ENCODE measurements around the gene SMARCA2.

SMARCA2 gene

GRCh38 chr9:2043243-2043642, 28.1 kb downstream of the SMARCA2 start:
- no peak for DNase-seq

- DNase-seq, result no peak
Observed at GRCh38 chr9:2043881-2044462, 28.8 kb downstream of the SMARCA2 start.

- no peak for DNase-seq
Observed at GRCh38 chr9:2047144-2047671, 32.1 kb downstream of the SMARCA2 start.

- DNase-seq, result no peak
Observed at GRCh38 chr9:2047916-2048315, 32.8 kb downstream of the SMARCA2 start.

GRCh38 chr9:2050236-2050635, 35.1 kb downstream of the SMARCA2 start:
- no peak for DNase-seq

DNA sequence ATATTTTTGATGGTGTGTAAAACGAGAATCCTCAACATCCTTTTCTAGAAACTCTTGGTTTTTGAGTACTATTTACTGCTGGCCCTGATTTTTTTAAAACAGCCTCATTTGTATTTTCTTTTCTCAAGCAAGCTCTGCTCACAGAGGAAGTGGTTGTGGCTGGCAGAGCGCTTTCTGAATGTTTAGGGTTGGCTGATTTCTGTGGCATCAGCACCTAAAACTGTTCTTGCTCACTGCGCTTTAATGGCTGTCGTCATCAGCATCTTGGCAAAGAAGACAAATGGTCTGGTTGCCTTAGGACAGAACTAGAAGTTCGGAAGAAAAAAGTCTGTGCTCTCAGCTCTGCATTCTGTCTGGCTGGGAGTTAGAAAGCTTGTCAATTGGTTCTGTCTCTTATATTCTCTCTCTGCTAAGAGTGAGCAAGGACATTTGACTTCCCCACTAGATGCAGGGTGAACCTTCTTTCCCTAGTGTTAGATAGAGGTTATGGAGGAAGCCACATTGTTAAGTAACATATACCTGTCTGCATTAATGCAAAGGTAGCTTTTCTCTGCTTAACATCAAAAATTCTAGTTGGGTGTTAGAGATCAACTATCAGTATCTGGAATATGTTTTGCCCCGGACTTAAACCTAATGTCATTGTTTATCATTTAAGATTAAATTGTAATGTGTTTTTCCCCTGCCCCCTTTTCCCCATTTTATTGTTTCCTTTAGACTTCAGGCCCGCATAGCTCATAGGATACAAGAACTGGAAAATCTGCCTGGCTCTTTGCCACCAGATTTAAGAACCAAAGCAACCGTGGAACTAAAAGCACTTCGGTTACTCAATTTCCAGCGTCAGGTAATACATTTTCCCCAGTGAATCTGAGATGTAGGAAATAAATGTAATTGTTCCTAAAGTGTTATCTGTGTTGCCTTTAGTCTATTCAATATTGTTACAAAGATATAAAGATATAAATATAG, 39.0 kb downstream of the SMARCA2 start:
- DNase-seq, result no peak

DNA sequence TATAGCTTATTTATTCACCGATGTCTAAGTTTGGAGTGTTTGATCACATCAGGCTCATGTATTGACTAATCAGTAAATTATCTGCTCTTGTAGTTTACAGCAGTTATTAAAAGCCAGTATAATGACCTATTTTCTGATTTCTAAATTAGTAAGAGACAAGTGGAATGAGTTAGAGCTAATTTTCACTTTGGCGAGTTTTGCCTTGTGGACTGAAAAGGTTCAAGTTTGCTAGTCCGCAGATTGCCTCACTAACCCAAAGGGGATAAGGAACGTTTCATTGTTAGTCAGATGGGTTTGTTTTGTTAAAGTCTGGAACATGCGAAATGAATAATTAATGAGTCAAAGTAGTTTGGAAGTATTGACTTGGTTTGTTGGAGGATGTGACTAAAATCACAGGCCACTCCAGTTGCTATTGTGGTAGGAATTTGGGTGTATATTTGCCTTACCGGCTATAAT, 40.1 kb downstream of the SMARCA2 start:
- no peak for DNase-seq

GRCh38 chr9:2059274-2059929, 44.3 kb downstream of the SMARCA2 start:
- no peak for DNase-seq

GRCh38 chr9:2060424-2060823, 45.3 kb downstream of the SMARCA2 start:
- no peak for DNase-seq

- no peak for DNase-seq
Observed at GRCh38 chr9:2065704-2066103, 50.6 kb downstream of the SMARCA2 start.

GRCh38 chr9:2066312-2067273, 51.4 kb downstream of the SMARCA2 start:
- no peak for DNase-seq

- no peak for DNase-seq
Observed at GRCh38 chr9:2072752-2073405, 57.7 kb downstream of the SMARCA2 start.

- DNase-seq, result no peak
Observed at GRCh38 chr9:2082772-2083171, 67.6 kb downstream of the SMARCA2 start.

GRCh38 chr9:2083479-2083878, 68.3 kb downstream of the SMARCA2 start:
- no peak for DNase-seq

- DNase-seq, result no peak
Observed at GRCh38 chr9:2085716-2086115, 70.6 kb downstream of the SMARCA2 start.

DNA sequence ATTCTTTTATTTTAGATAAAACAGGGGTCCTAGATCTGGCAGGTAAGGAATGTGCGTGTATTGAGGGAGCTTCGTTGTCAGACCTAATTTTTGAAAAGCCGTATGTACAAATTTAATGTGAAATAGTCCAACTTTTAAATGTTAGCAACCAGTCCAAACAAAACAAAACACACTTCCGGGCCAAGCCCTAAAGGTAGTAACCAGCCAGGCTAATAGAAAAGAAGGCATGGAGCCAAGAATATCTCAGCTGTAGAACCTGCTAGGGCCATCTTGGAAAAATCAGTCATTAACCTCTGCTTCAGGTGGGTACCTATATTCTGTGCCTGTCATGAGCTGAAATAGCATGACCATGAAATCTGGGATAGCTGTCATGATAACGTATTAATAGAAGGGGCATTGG, 71.0 kb downstream of the SMARCA2 start:
- DNase-seq, result no peak

DNA sequence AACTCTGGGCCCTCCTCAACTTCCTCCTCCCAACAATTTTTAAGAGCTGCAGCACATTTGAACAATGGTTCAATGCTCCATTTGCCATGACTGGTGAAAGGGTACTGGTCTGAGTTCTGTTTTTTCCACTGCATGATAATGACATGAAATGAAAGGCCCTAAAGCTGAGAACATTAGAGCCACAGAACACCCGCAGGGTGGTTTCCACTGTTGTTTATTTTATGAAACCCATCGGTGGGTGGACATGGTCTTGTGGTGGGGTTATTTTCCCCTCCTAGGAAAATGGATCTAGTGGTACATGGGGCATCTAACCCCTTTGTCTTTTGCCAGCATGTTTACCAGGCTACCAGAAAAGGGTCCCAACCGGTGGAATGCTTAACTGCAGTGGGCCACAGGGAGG, 71.8 kb downstream of the SMARCA2 start:
- no peak for DNase-seq

- DNase-seq, result no peak
Observed at GRCh38 chr9:2087500-2088313, 72.6 kb downstream of the SMARCA2 start.

DNA sequence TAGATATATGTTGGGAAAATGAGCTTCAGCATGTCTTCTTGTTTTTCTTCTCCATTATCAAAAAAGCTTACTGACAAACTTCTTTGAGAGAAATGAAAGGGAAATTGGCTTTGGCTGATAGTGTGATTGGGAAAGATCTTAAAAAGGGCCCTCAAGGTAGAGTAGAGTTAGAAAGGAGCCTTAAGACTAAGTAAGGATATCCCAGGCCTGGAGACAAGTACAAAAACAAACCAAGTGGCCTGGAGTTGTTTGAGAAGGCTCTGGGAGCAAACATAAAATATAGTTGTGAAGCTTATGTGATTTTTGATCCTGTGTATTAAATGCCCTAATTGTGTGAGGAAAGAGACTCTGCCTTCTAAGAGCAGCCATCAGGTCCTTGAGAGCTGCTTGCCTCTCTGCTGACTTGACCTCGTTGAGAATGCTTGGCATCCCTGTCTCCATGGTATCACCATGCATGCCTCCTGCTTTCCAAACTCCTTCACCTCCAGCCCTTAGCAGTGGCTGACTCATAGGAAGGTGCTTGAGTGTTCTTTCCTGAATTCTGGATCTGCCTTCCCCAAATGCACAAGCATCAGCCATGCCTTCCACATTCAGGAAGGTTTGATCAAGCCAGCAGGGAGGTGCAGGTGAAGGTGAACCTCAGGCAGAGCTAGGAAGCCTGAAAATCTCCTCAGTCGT, 78.9 kb downstream of the SMARCA2 start:
- DNase-seq, result no peak

- DNase-seq, result no peak
Observed at GRCh38 chr9:2096376-2096970, 81.3 kb downstream of the SMARCA2 start.
